MM.1S (cell line): ENCODE measurements around the gene EFHC2.

Experiments used
- EZH2phosphoT487 ChIP-seq: fragments of 300-600 bp; sonication (generic); IDR thresholded peaks from 2 replicates; pipeline ENCODE4 v1.6.1; 2018; ENCODE audit warnings: antibody characterized with exemption, low read length
- TF ChIP-seq, protein P1 (sequence below): fragments of 300-600 bp; sonication (generic); IDR thresholded peaks from 2 replicates; pipeline ENCODE4 v1.5.1; 2016; ENCODE audit warnings: antibody characterized with exemption, low read length, mixed read lengths

DNA sequence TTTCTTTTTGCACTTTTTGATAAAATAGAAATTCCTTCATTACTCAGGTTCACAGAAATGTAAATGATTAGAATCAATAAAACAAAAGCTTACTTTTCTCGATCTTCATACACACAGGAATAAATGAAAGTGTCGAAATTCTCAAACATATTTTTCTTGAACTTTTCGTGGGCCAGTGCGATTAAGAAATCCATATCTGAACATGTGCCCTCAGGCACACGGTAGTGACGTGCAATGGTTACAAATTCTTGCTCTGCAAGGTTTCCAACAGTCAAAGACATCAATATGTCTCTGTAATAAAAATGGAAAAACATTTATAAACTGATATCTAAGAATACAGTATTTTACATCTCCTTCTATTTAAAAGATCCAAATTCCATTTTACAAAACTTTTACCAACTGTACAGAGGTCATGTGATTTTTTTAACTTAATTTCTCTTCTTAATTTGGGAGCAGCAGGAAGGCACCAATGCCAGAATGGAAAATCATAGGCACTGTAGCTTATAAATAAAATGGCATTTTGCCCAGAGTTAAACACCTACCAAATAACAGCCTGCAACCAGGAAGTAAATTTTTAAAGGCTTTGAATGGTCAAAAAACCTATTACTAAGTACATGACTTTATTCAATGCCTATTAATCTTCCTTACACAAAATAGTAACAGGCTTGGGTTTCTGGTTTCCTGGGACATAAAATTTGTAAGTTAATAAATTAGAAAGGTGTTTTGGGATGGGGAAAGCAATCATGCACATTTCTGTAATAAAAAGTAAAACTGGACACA is 165.0 kb downstream of the EFHC2 start:
- TF ChIP-seq, protein P1, sequence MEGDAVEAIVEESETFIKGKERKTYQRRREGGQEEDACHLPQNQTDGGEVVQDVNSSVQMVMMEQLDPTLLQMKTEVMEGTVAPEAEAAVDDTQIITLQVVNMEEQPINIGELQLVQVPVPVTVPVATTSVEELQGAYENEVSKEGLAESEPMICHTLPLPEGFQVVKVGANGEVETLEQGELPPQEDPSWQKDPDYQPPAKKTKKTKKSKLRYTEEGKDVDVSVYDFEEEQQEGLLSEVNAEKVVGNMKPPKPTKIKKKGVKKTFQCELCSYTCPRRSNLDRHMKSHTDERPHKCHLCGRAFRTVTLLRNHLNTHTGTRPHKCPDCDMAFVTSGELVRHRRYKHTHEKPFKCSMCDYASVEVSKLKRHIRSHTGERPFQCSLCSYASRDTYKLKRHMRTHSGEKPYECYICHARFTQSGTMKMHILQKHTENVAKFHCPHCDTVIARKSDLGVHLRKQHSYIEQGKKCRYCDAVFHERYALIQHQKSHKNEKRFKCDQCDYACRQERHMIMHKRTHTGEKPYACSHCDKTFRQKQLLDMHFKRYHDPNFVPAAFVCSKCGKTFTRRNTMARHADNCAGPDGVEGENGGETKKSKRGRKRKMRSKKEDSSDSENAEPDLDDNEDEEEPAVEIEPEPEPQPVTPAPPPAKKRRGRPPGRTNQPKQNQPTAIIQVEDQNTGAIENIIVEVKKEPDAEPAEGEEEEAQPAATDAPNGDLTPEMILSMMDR = no peak
- no peak for TF ChIP-seq EZH2phosphoT487
